ENCODE data around the gene CREBBP.

GRCh38 chr16:3698941-3699340 is 181.6 kb downstream of the CREBBP start:
- TF ChIP-seq CTCF (optimal IDR thresholded peaks at IDR 0.05 in 1 of 3, IDR thresholded peaks at IDR 0.05 in 1 of 3, conservative IDR thresholded peaks at IDR 0.05 in 1 of 3; ENCODE audit: extremely low read depth in 1 of 3, insufficient read depth in 2 of 3, low read length in 3 of 3) (no peak), EZH2 (IDR thresholded peaks at IDR 0.05; ENCODE audit: low read length) (no peak)
